Kidney epithelial cell (primary cell): ENCODE results near the gene FER. TPM values are rescaled to one million over a fixed set of nuclear protein-coding genes. Genes with fewer than 3 reads are reported as not detected.
"Not testable (repeated sequence)": the region's sequence is repeated elsewhere in the genome, so short reads cannot be mapped to it uniquely, and the experiment has no call there.

Source experiments
- DNase-seq: peaks from one replicate; pipeline ENCODE4 v3.0.0-alpha.2; 2010; ENCODE audit warnings: low read depth
- H3K27me3 ChIP-seq: 2 replicates; pipeline ENCODE4 v1.6.0; 2011; ENCODE audit warnings: low read length; ENCODE audit not compliant: control insufficient read depth, insufficient read depth
- H3K36me3 ChIP-seq: 2 replicates; pipeline ENCODE4 v1.5.1; 2011; ENCODE audit warnings: low read length; ENCODE audit not compliant: control insufficient read depth, insufficient read depth
- H3K4me3 ChIP-seq: 2 replicates; pipeline ENCODE4 v1.5.1; 2011; ENCODE audit warnings: low read depth, mild to moderate bottlenecking, control low read depth, low read length
- total RNA-seq: library from RNA; depleted of rRNA; stranded (reverse); fragments of >200 nt; gene quantifications from 2 replicates; pipeline ENCODE4 v1.2.3, GENCODE V29; 2015
- TF ChIP-seq, protein P1 (sequence below): IDR thresholded peaks from 2 replicates; pipeline ENCODE4 v1.5.1; 2011; ENCODE audit warnings: mild to moderate bottlenecking, moderate library complexity, low read length, control low read depth, inconsistent platforms; ENCODE audit not compliant: insufficient read depth, poor library complexity, severe bottlenecking

Gene FER
- total RNA-seq, 1 donor from 2014 or later, result 15.1 TPM

DNA sequence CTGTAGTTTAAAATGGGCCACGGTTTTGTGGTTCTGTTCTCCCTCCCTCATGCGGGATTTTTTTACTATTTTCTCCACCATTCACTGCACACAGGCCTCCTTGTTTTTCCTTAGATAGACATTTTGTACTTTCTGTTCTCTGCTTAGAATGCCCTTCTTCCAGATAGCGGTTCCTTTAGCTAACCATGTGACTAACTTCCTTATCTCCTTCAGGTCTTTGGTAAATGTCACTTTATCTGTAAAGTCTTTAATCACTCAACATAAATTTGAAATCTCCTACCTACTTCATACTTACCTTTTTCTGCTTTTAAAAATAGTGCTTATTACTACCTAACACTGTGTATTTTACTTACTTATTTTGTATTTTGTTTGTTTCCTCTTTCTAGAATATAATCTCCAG, 15.0 kb downstream of the FER start:
- H3K4me3 ChIP-seq, result no peak overlapping the region
- TF ChIP-seq, protein P1, sequence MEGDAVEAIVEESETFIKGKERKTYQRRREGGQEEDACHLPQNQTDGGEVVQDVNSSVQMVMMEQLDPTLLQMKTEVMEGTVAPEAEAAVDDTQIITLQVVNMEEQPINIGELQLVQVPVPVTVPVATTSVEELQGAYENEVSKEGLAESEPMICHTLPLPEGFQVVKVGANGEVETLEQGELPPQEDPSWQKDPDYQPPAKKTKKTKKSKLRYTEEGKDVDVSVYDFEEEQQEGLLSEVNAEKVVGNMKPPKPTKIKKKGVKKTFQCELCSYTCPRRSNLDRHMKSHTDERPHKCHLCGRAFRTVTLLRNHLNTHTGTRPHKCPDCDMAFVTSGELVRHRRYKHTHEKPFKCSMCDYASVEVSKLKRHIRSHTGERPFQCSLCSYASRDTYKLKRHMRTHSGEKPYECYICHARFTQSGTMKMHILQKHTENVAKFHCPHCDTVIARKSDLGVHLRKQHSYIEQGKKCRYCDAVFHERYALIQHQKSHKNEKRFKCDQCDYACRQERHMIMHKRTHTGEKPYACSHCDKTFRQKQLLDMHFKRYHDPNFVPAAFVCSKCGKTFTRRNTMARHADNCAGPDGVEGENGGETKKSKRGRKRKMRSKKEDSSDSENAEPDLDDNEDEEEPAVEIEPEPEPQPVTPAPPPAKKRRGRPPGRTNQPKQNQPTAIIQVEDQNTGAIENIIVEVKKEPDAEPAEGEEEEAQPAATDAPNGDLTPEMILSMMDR, result no peak
- no peaks in the 10 kb centered on the region for H3K36me3 ChIP-seq
- no peak for DNase-seq
- H3K27me3 ChIP-seq, result no peaks in the 10 kb centered on the region

DNA sequence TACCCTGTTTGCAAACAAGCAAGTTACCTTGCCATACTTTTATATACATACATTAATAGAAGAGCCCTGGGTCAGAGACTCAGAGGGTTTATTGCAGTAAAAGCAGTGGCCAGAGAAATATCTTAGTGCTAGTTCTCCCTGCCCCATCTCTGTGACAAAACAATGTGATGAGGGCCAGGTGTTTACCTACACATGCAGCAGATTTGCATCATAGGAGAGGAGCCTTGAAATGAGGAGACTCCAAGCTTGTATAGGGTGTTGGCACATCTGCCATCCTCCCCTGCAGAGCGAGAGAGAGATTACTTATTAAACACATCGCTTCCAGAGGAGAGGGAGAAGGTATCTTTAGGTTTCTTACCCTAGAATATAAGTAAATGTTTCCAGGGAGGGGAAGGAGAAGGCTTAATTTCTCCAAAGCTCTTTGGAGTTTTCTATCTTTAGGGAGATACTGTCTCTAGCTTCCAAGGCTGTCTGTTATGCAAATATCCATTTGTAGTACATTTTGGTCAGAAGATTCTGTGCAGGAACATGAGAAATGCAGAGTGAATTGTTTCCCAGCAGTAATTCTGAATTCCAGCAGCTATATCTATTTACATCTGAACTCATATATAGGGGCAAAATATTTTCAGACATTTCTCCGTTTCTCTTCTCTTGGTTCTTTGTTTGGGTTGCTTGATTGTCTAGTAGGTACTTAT, 15.7 kb downstream of the FER start:
- no peaks in the 10 kb centered on the region for H3K27me3 ChIP-seq
- H3K36me3 ChIP-seq, result no peaks in the 10 kb centered on the region
- H3K4me3 ChIP-seq, result no peak overlapping the region
- DNase-seq, result no peak
- TF ChIP-seq, protein P1, result no peak

DNA sequence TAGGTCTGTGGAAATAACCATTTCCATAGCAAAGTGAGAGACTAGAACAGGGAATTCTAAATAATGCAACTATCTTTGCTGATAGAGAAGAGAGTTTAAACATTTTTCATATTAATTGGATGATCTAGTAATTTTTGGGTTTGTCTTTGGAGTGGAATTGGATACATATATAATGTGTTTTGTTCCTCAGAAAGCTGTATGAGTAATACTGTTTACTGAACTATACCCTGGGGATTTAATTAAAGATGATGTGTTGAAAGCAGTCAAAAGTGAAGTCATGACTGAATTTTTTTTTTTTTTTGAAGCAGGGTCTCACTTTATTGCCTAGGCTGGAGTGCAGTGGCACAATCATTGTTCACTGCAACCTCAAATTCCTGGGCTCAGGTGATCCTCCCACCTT, 17.9 kb downstream of the FER start:
- Histone ChIP-seq H3K4me3 (no peak overlapping the region), H3K36me3 (no peaks in the 10 kb centered on the region), H3K27me3 (no peaks in the 10 kb centered on the region)
- TF ChIP-seq, protein P1, result no peak
- DNase-seq, result no peak

DNA sequence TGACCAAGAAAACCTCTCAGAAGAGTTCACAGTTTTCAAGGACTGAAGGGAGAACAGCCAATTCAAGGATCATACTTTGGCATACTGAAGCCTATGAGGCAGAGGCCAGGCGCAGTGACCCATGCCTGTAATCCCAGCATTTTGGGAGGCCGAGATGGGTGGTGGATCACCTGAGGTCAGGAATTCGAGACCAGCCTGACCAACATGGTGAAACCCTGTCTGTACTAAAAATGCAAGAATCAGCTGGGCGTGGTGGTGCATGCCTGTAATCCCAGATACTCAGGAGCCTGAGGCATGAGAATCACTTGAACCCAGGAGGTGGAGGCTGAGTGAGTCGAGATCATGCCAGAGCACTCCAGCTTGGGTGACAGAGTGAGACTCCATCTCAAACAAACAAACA, 19.2 kb downstream of the FER start:
- H3K36me3 ChIP-seq, H3K4me3 ChIP-seq, H3K27me3 ChIP-seq, DNase-seq: not testable (repeated sequence)

DNA sequence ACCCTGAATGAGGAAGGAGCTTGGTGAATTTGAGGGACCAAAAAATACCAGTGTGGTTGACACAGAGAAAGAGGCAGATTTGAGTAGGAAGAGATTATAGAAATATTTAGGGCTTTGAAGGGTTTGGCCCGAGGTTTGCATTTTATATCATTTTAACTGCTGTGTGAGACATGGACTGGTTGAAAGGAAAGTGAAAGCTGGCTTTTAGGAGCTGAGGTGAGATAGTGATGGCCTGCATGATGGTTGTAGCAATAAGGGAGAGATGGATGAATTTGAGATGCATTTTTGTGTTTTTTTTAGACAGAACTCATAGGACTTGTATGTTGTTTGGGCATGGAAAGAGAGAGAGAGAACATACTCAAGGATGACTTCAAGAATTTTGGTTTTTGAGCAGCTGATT, 21.7 kb downstream of the FER start:
- H3K27me3 ChIP-seq, result no peaks in the 10 kb centered on the region
- DNase-seq, result no peak
- H3K4me3 ChIP-seq, result no peak overlapping the region
- no peaks in the 10 kb centered on the region for H3K36me3 ChIP-seq
- TF ChIP-seq, protein P1, result no peak

DNA sequence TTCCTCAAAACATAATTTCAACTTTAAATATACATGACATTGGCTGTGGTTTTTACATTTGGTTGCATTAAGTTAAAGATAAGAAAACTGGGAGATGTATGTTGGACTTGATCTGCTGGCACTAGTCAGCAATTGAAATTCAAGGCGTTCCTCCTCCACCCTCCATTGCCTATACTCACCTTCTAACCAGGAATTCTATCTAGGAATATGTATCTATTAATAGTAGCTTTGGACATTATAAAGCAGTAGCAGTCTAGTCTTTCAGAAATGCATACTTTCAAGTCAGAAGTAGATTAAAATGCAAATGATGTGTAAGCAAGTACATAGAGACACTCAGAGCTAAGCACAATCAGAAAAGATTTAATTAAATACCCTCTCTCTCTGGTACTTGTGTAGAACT, 24.9 kb downstream of the FER start:
- DNase-seq, result no peak
- no peaks in the 10 kb centered on the region for H3K36me3 ChIP-seq
- H3K27me3 ChIP-seq, result no peaks in the 10 kb centered on the region
- H3K4me3 ChIP-seq, result no peak overlapping the region
- TF ChIP-seq, protein P1, result no peak
